NT2/D1 (cell line): ENCODE measurements around the gene PRKG1.

ENCODE experiments used
- SUZ12 ChIP-seq: IDR thresholded peaks from 2 replicates; pipeline ENCODE4 v1.6.1; 2011; ENCODE audit not compliant: insufficient read length, insufficient read depth; ENCODE audit errors: extremely low read depth
- YY1 ChIP-seq: IDR thresholded peaks from 2 replicates; pipeline ENCODE4 v1.6.1; 2011; ENCODE audit not compliant: insufficient read length, insufficient read depth

DNA sequence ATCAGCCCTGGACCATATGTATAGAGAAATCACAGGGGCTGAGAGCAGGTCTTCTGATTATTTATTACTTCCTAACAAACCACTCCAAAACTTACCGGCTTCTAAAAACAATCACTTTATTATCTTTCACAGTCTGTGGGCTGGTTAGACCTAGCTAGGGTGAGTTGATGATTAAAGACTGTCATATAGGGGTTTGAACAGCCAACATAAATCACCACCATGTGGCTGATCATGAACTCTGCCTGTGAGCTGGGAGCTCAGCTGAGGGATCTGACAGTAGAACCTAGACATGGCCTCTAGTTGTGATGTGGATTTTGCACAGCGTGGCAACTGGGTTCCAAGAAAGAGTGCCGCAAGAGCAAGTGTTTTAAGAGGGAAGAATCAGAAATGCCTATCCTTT, 319.8 kb downstream of the PRKG1 start:
- TF ChIP-seq YY1 = no peak
- TF ChIP-seq SUZ12 = no peak
